Activated T-cell treated with anti-CD3 and anti-CD28 coated beads, Interleukin-2, amount 50 U/mL, for 24 hours (primary cell): ENCODE results near the gene LEUTX.
"Not testable (repeated sequence)": the region's sequence is repeated elsewhere in the genome, so short reads cannot be mapped to it uniquely, and the experiment has no call there.

Experiments used
- DNase-seq: peaks from one replicate; pipeline ENCODE4 v3.0.0-alpha.2; 2020
- H3K27ac Mint-ChIP-seq: 2 replicates; pipeline ENCODE4 v1.8.0; 2020; ENCODE audit warnings: mild to moderate bottlenecking, mixed read lengths
- H3K27me3 Mint-ChIP-seq: 2 replicates; pipeline ENCODE4 v1.8.0; 2020; ENCODE audit warnings: mixed read lengths
- H3K36me3 Mint-ChIP-seq: 2 replicates; pipeline ENCODE4 v1.8.0; 2020; ENCODE audit warnings: low read depth, mixed read lengths
- H3K4me1 Mint-ChIP-seq: 2 replicates; pipeline ENCODE4 v1.8.0; 2020; ENCODE audit warnings: low read depth, mixed read lengths
- H3K4me3 Mint-ChIP-seq: 2 replicates; pipeline ENCODE4 v1.8.0; 2020; ENCODE audit warnings: mild to moderate bottlenecking, moderate library complexity, mixed read lengths
- H3K9me3 Mint-ChIP-seq: 2 replicates; pipeline ENCODE4 v1.8.0; 2020; ENCODE audit warnings: mixed read lengths

LEUTX gene

DNA sequence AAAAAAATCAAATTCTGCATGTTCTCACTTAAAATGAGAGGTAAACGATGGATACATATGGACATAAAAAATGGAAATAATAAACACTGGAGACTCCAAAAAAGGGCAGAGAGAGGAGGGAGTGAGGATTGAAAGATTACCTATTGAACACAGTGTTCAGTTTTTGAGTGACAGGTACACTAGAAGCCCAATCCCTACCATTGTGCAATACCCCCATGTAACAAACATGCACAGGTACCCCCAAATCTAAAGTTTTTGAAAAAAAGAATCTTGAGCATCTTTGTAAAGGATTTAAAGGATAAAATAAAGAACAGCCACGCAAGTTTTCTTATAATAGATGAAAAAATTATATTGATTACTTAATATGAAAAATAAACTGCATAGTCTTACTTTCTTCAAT, 24.1 kb upstream of the LEUTX start:
- Mint-ChIP-seq H3K27me3 (peaks cover 35% of the 10 kb centered on the region), H3K36me3 (no peaks in the 10 kb centered on the region), H3K9me3 (no peaks in the 10 kb centered on the region), H3K4me3 (no peak overlapping the region), H3K4me1 (peaks cover 2% of the 10 kb centered on the region), H3K27ac (no peak overlapping the region)
- DNase-seq: no peak

DNA sequence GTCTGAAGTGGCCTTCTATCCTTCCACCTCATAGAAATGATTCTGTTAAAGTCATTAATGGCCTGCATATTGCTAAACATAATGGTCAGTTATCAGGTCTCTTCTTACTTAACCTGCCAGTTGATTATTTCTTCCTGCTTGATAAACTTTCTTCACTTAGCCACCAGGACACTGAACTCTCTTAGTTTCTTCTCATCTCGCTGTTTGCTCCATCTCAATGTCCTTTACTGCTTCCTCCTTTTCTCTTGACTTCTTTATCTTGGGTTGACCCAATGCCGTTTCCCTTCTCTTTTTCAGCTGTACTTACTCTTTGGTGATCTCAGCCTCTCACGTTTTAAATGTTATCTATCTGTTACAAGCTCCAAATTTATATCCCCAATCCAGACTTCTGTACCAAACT, 23.7 kb upstream of the LEUTX start:
- H3K9me3 Mint-ChIP-seq: no peaks in the 10 kb centered on the region

DNA sequence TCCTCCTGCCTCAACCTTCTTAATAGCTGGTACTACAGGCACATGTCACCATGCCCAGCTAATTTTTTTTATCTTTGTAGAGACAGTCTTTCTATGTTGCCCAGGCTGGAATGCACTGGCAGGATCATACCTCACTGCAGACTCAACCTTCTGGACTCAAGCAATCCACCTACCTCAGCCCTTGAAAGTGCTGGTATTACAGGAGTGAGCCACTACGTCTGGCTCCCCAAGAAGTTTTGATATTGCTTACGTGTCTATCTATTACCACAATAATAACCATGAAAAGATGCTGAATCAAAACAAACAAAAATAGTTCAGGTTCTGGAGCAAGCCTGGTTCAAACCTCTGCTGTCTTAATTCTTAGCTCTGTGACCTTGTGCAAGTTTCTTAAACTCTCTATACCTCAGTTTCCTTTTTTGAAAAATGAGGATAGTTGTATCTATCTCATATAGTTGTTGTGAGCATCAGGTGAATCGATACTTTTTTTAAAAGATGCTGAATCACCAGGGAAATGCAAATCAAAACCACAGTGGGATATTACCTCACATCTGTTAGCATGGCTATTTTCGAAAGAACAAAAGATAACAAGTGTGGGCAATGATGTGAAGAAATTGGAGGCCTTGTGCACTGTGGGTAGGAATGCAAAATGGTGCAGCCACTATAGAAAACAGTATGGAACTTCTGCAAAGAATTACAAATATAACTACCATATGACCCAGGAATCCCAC, 19.0 kb upstream of the LEUTX start:
- peaks cover 40% of the 10 kb centered on the region for H3K27me3 Mint-ChIP-seq
- DNase-seq: no peak
- no peaks in the 10 kb centered on the region for H3K36me3 Mint-ChIP-seq
- H3K4me1 Mint-ChIP-seq: peaks cover 7% of the 10 kb centered on the region
- H3K4me3 Mint-ChIP-seq: no peak overlapping the region
- no peaks in the 10 kb centered on the region for H3K9me3 Mint-ChIP-seq
- no peak overlapping the region for H3K27ac Mint-ChIP-seq

More for the DNA sequence above, 23.7 kb upstream of the LEUTX start:
- H3K27me3 Mint-ChIP-seq: peaks cover 38% of the 10 kb centered on the region
- no peaks in the 10 kb centered on the region for H3K36me3 Mint-ChIP-seq
- no peak for DNase-seq
- peaks cover 6% of the 10 kb centered on the region for H3K4me1 Mint-ChIP-seq
- H3K27ac Mint-ChIP-seq: no peak overlapping the region
- no peak overlapping the region for H3K4me3 Mint-ChIP-seq

DNA sequence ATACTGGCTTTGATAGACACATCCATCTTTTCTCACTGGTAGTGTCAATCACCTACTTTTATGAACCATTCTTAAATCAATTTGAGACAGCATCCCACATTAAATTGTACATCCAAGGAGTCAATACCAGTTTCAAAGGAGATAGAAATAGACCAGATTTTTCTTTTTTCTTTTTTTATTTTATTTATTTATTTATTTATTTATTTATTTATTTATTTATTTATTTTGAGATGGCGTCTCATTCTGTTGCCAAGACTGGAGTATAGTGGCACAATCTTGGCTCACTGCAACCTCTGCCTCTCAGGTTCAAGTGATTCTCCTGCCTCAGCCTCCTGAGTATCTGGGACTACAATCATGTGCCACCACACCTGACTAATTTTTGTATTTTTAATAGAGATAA, 16.8 kb upstream of the LEUTX start:
- H3K27ac Mint-ChIP-seq, DNase-seq, H3K4me3 Mint-ChIP-seq, H3K36me3 Mint-ChIP-seq, H3K9me3 Mint-ChIP-seq: not testable (repeated sequence)
- peaks cover 45% of the 10 kb centered on the region for H3K27me3 Mint-ChIP-seq
- H3K4me1 Mint-ChIP-seq: peaks cover 11% of the 10 kb centered on the region

- Mint-ChIP-seq H3K27me3 (peaks cover 26% of the 10 kb centered on the region), H3K27ac (no peak overlapping the region), H3K9me3 (peaks cover 4% of the 10 kb centered on the region), H3K36me3 (no peaks in the 10 kb centered on the region), H3K4me1 (peaks cover 5% of the 10 kb centered on the region), H3K4me3 (no peak overlapping the region)
- peak; percentile 48 for DNase-seq
These were observed 13.3 kb upstream of the LEUTX start for GRCh38 chr19:39765091-39766076.

DNA sequence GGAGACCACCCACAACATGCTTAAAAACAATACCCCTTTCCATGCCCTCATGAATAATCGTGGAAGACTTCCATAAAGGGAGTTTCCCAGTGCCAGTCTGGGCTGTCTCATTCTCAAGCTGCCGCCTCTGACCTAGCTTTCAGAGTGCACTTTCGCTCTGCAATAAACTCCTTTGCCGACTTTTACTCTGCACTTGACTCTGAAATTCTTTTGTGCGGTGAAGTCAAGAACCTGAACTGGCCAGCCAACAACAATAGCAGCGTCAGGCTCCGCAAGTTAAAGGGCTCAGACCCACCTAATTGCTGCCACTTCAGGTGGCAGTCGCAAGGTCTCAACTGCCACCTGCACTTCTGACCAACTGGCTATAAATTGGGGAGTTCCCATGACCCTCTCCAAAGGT, 10.3 kb upstream of the LEUTX start:
- H3K9me3 Mint-ChIP-seq: peaks cover 4% of the 10 kb centered on the region
- H3K27ac Mint-ChIP-seq: no peak overlapping the region
- no peak overlapping the region for H3K4me3 Mint-ChIP-seq
- H3K27me3 Mint-ChIP-seq: peaks cover 25% of the 10 kb centered on the region
- no peak for DNase-seq
- peaks cover 5% of the 10 kb centered on the region for H3K4me1 Mint-ChIP-seq
- H3K36me3 Mint-ChIP-seq: no peaks in the 10 kb centered on the region

DNA sequence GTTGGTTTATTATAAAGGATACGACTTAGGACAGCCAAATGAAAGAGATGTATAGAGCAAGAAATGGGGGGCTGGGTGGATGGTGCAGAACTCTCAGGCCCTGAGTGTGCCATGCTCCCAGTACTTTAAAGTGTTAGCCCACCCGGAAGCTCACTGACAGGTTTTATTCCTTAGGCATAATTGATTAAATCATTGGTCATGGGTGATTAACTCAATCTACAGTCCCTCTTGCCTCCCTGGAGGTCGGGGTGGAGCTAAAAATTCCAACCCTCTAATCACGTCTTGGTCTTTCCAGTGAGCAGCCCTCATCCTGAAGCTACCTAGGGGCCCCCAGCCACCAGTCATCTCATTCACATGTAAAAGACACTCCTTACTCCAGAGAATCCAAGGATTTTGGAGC, 9.9 kb upstream of the LEUTX start:
- H3K36me3 Mint-ChIP-seq: no peaks in the 10 kb centered on the region
- DNase-seq: no peak
- H3K4me1 Mint-ChIP-seq: peaks cover 5% of the 10 kb centered on the region
- peaks cover 4% of the 10 kb centered on the region for H3K9me3 Mint-ChIP-seq
- H3K4me3 Mint-ChIP-seq: no peak overlapping the region
- H3K27me3 Mint-ChIP-seq: peaks cover 25% of the 10 kb centered on the region
- no peak overlapping the region for H3K27ac Mint-ChIP-seq

DNA sequence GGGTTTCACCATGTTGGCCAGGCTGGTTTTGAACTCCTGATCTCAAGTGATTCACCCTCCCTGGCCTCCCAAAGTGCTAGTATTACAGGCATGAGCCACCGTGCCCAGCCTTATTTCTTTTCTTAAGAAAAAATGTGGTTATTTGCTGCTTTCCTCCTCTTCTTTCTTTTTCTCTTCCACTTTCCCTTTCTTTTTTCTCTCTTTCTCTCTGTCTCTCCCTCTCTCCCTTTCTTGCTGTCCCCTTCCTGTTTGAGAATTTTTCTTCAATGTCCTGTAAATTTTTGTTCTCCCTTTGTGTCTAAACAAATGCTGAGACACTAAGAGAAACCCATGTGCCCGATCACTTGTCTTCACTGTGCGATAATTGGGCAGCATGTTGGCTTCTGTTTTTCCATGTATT, 2.2 kb downstream of the LEUTX start:
- Mint-ChIP-seq H3K27me3 (peaks cover 38% of the 10 kb centered on the region), H3K9me3 (no peaks in the 10 kb centered on the region), H3K4me3 (no peak overlapping the region), H3K36me3 (no peaks in the 10 kb centered on the region), H3K27ac (no peak overlapping the region), H3K4me1 (peaks cover 3% of the 10 kb centered on the region)
- DNase-seq: no peak

DNA sequence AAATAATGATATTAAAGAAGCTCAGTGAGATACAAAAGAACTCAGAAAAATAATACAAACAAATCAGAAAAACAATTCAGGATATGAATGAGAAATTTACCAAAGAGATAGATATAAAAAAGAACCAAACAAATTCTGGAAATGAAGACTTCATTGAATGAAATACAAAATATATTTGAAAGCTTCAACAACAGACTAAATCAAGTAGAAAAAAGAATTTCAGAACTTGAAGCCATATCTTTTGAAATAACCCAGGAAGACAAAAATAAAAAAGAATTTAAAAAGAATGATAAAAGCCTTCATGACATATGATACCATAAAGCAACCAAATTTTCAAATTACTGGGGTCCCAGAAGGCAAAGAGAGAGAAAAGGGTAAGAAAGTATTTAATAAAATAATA, 9.6 kb downstream of the LEUTX start:
- H3K4me1 Mint-ChIP-seq: peaks cover 2% of the 10 kb centered on the region
- no peak overlapping the region for H3K27ac Mint-ChIP-seq
- H3K36me3 Mint-ChIP-seq: no peaks in the 10 kb centered on the region
- DNase-seq: no peak
- peaks cover 28% of the 10 kb centered on the region for H3K27me3 Mint-ChIP-seq
- no peak overlapping the region for H3K4me3 Mint-ChIP-seq
- H3K9me3 Mint-ChIP-seq: peaks cover 11% of the 10 kb centered on the region

- Mint-ChIP-seq H3K27me3 (peaks cover 7% of the 10 kb centered on the region), H3K4me1 (peaks cover 8% of the 10 kb centered on the region), H3K9me3 (peaks cover 6% of the 10 kb centered on the region), H3K36me3 (no peaks in the 10 kb centered on the region), H3K27ac (no peak overlapping the region), H3K4me3 (peak overlapping the region; percentile 77)
- peak; percentile 86 for DNase-seq
These were observed 14.4 kb downstream of the LEUTX start for GRCh38 chr19:39792999-39793546.

GRCh38 chr19:39795001-39795400, 16.3 kb downstream of the LEUTX start:
- no peak for DNase-seq
- Mint-ChIP-seq H3K36me3 (no peaks in the 10 kb centered on the region), H3K27ac (no peak overlapping the region), H3K9me3 (no peaks in the 10 kb centered on the region), H3K27me3 (peaks cover 7% of the 10 kb centered on the region), H3K4me1 (peaks cover 8% of the 10 kb centered on the region), H3K4me3 (no peak overlapping the region)

DNA sequence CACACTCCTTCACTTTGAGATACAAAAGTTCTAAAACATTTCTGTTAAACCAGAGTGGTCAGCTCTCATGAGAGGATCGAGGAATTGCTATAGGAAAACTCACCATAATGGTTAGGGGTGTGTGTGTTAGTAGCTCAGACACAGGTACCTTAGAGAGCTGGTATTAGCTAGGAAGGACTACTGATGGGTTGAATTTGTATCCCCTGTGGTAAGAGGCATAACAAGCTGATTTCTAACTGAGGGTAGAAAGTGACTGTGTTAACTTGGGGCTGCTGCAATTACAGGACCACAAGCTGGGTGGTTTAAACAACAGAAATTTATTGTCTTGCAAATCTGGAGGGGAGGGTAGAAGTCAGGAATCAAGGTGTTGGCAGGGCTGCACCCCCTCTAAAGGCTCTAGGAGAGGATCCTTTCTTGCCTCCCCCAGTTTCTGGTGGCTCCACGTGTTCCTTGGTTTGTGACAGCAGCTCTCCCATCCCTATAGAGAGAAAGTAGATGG, 17.4 kb downstream of the LEUTX start:
- H3K36me3 Mint-ChIP-seq: no peaks in the 10 kb centered on the region
- H3K9me3 Mint-ChIP-seq: no peaks in the 10 kb centered on the region
- peaks cover 8% of the 10 kb centered on the region for H3K4me1 Mint-ChIP-seq
- H3K27ac Mint-ChIP-seq: no peak overlapping the region
- no peak for DNase-seq
- H3K4me3 Mint-ChIP-seq: no peak overlapping the region
- H3K27me3 Mint-ChIP-seq: peaks cover 7% of the 10 kb centered on the region

GRCh38 chr19:39797083-39797482, 18.4 kb downstream of the LEUTX start:
- no peak for DNase-seq
- no peaks in the 10 kb centered on the region for H3K36me3 Mint-ChIP-seq
- H3K4me3 Mint-ChIP-seq: no peak overlapping the region
- H3K27me3 Mint-ChIP-seq: peaks cover 7% of the 10 kb centered on the region
- H3K27ac Mint-ChIP-seq: no peak overlapping the region
- no peaks in the 10 kb centered on the region for H3K9me3 Mint-ChIP-seq
- peaks cover 8% of the 10 kb centered on the region for H3K4me1 Mint-ChIP-seq

- DNase-seq: no peak
- no peaks in the 10 kb centered on the region for H3K9me3 Mint-ChIP-seq
- H3K27me3 Mint-ChIP-seq: peaks cover 21% of the 10 kb centered on the region
- H3K4me3 Mint-ChIP-seq: no peak overlapping the region
- H3K4me1 Mint-ChIP-seq: no peaks in the 10 kb centered on the region
- no peak overlapping the region for H3K27ac Mint-ChIP-seq
- H3K36me3 Mint-ChIP-seq: no peaks in the 10 kb centered on the region
These were observed 24.3 kb downstream of the LEUTX start for GRCh38 chr19:39802958-39803357.
